ENCODE results near the gene TCF7L1. TPM values are rescaled to one million over a fixed set of nuclear protein-coding genes. Genes with fewer than 3 reads are reported as not detected.
"Not testable (repeated sequence)": the region's sequence is repeated elsewhere in the genome, so short reads cannot be mapped to it uniquely, and the experiment has no call there.

TCF7L1 gene
- total RNA-seq, 1 donor from 2014 or later: 3.5 TPM

DNA sequence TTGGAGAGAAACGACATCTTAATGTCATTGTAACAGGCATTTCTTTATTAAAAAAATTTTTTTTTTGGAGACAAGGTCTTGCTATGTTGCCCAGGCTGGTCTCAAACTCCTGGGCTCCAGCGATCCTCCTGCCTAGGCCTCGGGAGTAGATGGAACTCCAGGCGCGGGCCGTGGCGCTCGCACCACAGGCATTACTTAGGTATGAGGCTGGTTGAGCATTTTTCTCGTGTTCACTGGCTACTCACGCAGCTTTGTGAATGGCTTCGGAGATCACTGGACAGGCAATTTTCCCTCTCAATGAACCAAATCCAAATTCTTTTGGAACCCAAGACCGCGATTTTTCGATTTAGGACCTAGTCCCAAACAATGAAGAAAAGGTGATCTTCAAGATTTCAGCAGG, 795 bp upstream of the TCF7L1 start:
- DNase-seq (ENCODE audit: low read depth, low spot score): no peak

DNA sequence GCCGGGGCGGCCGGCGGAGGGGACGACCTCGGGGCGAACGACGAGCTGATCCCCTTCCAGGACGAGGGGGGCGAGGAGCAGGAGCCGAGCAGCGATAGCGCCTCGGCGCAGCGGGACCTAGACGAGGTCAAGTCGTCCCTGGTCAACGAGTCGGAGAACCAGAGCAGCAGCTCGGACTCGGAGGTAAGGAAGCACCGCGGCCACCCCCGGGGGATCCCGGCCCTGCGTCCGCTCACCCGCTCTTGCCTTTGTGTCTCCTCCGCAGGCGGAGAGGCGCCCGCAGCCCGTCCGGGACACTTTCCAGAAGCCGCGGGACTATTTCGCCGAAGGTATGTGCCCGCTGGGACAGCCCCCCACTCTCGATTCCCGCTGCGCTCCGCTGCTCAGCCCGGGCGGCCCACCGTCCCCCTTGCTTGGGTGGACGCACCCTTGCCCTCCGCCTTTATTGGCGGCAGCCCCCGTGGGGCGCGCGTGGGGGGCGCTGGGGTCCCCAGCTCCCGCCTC, 611 bp downstream of the TCF7L1 start:
- no peak for DNase-seq (ENCODE audit: low read depth, low spot score)

DNA sequence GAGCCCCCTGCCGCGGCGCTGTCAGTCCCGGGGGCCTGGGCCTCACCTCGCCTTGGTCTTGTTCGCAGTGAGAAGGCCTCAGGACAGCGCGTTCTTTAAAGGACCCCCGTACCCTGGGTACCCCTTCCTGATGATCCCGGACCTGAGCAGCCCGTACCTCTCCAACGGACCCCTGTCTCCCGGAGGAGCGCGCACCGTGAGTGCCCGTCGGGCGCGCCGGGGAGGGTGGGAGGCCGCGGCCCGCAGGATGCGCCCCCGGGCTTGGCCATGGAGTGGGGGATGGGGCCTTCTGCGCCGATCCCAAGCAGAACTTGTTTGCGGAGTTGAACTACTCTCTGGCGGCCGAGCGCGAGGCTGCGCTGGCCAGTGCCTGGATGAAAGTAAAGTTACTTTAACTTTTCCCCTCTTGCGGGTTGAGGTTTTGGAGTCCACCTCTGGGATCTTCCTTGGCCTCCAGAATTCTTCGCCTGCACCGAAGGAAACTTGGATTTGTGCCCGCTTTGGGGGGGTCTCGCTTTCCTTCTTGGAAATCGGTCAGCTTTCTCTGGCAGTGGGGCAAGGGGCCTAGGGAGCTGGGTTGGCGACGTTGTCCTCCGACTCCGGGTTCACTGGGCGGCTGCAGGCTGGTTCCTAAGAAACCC, 1.2 kb downstream of the TCF7L1 start:
- DNase-seq (ENCODE audit: low read depth, low spot score): no peak

DNA sequence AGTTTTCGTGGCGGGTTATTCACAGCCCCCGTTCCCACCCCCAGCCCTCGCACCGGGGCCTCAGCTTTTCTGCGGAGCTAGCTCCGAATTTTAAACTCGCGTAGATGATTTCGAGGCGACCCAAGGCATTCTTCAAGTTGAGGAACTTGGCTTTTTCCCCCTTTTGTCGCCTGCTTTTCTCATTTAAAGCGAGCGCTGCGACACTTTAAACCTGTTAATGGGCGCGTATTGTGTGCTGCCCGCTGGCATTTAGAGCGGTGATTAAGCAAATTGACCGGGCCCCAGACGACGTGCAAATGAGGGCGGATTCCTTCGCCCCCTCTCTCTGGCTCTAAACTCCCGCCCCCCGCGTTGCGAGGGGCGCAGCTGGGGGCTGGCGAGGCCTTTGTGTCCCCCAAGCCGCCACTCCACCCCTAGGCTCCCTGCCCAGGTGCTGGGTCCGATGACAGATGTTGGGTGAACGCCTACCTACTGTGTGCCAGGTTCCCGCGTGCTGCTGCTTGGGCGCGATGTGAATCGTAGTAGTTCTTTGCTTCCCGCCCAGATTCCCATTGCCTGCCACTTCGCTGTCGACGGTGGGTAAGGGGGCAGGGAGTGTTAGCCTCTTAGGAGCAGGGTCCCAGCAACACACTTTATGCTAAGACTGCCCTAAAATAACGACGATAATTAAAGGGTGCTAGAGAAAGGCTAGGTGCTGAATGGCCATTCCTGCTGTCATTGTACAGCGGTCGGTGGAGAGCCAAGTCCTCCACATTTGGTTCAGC, 1.9 kb downstream of the TCF7L1 start:
- no peak for DNase-seq (ENCODE audit: low read depth, low spot score)

DNA sequence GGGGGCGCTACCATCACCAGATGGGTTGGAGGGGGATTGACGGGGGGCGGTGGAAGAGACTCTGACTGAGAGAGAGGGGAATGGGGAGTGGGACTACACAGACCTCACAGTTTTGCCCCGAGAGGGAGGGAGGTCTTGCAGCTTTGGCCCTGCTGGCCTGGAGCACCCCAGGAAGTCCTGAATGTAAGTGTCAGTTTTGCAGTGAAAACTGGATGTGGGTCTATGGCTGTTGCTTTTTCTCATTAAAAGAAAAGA, 2.4 kb downstream of the TCF7L1 start:
- DNase-seq (ENCODE audit: low read depth, low spot score): no peak

DNA sequence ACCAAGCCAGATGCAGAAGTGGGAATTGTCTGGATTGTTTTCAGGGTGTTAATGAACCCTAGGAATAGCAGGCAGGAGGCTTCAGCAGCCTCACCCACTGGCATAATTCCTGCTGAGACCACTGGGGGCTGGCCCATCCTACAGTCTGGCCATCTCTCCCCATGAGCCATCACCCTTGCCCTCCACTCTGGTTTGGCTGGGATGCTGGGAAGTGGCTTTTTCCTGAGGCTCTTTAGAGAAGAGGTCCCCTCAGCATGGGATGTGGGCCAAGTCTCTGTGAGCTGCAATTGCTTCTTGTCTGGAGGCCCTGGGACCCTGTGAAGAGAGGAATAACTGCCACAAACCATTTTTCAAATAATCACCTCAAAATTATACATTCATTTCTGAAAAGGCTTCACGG, 4.0 kb downstream of the TCF7L1 start:
- DNase-seq (ENCODE audit: low read depth, low spot score): no peak

DNA sequence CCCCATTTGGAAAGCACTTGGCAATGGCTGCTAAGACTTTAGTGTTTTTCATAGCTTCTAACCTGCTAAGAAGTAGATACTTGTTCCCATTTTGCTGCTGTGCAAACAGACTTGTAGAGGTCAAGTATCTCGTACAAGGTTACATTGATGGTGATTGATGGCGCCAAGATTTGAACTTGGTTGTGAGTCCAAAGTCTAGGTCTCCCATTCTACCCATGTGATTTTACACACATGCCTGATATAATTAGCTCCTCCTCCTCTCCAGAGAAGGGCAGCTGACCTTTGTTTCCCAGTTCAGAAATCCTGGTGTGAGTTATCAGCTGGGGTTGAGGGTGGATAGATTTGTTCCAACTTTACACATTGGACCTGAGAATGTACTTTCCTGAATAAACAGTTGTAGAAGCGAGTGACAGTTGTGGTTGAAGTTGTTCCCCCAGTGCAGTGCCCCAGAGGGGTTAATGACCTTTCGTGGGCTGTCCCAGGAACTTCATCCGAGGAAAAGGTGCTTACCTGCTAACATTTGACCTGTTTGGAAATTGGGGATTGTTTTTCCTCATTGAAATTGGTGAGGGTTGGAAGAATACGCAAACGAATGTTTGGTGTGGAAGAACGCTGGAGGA, 10.4 kb downstream of the TCF7L1 start:
- no peak for DNase-seq (ENCODE audit: low read depth, low spot score)

DNA sequence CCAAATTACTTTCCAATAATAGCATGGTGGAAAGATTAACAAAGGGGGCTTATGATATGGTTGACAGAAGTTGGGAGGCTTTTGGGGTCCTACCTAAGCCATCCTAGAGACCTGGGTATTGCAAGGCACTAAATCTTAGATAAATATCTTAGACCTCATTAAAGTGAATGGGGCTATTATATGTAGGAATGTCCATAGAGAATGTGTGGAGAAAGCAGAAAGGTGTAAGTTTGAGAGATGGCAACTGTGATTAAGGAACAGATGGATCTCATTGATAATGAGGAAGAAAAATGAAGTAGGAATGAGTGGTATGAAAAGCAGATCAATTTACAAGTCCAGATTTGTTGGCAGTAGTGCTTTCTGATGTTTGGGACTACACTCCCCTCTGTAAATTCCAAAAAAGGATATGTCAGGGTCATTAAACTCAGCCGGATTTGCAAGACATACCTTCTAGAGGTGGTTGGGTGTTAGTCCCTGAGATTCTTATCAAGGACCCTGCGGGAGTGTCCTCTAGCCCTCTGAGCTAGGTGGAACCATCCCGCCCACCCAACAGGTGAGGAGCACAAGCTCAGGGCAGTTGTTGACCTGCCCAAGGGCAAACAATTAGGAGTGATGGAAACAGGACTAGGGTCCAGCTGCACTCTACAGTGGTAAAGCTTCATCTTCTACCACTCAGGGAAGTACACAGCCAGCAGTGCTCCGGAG, 12.1 kb downstream of the TCF7L1 start:
- no peak for DNase-seq (ENCODE audit: low read depth, low spot score)

DNA sequence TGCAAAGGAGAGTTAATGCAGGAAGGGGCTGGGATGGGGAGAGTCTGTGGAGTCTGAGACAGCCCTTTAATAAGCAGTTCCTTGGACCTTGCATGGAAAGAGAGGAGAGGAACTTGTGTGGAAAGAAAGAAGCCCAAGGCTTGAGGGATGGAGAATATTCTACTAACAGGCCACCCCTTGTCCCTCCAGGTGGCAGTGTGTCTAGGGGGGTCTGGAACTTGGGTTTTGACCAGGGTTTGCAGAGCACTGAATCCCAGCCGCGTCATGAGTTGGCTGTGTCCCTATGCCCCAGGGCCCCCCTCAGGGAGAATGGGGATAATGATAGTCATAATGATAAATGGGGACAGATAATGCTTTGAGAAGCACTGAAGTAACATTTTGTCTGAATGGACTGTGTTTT, 15.0 kb downstream of the TCF7L1 start:
- DNase-seq (ENCODE audit: low read depth, low spot score): no peak

DNA sequence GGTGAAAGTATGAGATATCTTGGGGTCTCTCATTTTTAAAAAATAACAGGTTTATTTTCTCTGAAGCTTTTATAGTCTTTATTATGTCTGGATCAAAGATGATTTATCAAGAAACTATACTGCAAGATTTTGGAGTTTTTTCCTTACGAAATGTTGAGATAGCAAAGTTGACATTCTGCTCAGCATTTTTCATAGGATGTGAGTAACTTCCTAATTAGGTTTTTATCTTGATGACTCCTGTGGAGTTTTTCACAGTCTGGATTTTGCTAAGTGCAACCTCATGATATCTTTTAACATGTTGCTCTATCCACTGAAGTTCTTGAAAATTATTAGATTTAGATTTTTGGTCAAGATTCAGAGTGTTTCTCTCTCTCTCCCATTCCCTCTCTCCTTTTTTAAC, 17.8 kb downstream of the TCF7L1 start:
- no peak for DNase-seq (ENCODE audit: low read depth, low spot score)

DNA sequence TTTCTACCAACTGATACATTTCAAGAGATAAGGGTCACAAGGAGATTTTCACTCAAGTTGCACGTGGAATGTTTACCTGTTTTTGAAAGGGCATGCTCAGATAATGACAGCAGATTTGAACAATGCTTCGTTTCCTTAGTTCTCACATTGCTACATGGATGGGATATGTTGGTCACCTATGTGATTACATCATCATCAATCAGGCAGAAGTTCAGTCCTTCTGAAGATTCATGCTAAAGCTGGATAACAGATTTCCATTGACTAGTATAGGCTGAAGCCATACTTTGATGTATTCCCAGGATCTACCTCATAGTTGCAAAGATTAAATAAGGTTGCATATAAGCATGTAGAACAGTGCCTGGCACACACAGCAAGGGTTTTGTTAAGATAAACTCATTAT, 19.7 kb downstream of the TCF7L1 start:
- no peak for DNase-seq (ENCODE audit: low read depth, low spot score)

DNA sequence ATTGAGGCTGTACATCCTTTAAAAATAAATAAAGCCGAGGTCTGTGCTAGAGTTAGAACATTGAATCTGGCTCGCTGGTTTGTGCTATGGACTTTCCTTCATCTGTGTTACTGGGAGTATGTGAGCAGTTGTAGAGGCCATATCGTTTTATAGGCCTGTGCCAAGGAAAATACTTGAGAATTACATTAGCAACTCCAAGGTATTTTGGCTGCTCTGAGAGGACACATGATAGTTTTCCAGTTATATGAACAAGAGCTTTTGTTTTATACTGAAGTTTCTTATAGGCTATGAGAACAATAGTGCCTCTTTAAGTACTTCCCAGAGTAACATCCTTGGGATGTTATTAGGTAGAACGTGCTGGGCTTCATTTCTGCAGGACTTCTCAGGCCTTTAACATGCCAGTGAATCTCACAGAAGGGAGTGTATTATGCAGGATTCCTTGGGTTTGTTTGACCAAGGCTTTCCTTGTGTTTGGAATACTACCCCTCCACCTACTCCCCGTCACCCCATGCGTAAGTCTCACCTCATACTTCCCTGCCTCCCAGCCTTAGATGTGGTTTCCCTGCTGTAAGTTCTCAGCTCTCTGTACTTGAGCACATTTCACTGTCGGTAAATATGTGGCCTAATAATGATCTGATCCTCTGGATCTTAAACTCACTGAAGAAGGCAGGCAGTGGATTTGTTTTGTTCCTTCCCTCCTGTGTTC, 21.0 kb downstream of the TCF7L1 start:
- DNase-seq (ENCODE audit: low read depth, low spot score): no peak

DNA sequence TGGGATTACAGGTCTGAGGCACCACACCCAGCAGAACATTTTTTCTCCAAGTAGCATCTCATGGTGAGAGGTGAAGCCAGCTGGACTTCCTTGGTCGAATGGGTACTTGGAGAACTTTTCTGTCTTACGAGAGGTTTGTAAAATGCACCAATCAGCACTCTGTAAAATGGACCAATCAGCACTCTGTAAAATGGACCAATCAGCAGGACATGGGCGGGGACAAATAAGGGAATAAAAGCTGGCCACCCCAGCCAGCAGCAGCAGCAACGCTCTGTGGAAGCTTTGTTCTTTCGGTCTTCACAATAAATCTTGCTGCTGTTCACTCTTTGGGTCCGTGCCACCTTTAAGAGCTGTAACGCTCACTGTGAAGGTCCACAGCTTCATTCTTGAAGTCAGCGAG, 21.9 kb downstream of the TCF7L1 start:
- not testable (repeated sequence) for DNase-seq (ENCODE audit: low read depth, low spot score)

DNA sequence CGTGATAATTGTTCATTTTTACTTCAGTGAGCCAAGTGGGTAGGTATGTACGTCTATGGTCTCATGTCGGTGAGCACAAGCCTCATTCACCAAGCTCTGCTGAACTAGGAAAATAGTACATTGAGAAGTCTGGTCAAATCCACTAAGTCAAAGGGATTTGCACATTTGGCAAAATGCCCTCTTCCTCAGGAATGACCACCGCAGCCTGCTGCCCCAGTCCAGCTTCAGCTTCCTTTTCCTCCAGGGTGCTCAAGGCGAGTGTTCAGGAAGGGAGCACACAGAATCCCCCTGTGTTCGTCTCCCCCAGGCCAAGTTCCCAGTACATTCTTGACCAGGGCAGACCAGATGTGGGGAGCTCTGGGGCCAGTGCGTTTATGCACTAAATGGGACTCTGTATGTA, 23.0 kb downstream of the TCF7L1 start:
- no peak for DNase-seq (ENCODE audit: low read depth, low spot score)

DNA sequence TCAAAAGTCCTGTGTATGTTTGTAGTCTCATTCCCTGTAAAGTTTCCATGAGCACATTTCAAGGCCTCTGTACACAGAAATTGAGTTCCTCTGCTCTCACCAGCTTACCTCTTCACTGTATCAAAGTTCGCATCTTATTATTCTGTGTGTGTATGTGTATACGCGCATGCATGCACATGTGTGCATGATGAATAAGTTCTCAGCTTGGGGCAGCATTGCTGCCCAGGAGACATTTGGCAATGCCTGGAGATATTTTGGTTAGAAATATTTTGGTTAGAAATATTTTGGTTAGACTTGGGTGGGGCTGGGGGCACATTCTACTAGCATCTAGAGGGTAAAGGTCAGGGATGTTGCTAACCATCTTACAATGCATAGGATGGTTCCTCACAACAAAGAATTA, 23.4 kb downstream of the TCF7L1 start:
- DNase-seq (ENCODE audit: low read depth, low spot score): no peak

DNA sequence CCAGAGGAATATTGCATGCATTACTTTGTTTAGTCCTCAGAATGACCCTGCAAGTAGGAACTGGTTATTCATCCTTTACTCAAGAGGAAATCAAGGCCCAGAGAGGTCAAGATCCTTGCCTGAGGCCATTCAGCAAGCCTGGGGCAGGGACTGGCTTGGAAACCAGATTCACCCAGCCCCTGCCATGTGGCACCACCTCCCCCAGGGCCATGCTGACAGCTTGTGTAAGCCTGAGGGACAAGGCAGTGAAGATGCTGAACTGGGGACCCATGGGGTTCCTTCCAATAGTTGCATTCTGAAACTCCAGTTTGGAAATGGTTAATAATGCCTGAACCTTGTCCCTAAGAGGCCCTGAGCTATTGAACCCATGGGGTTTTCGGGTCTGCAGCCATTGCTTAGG, 24.2 kb downstream of the TCF7L1 start:
- DNase-seq (ENCODE audit: low read depth, low spot score): no peak

DNA sequence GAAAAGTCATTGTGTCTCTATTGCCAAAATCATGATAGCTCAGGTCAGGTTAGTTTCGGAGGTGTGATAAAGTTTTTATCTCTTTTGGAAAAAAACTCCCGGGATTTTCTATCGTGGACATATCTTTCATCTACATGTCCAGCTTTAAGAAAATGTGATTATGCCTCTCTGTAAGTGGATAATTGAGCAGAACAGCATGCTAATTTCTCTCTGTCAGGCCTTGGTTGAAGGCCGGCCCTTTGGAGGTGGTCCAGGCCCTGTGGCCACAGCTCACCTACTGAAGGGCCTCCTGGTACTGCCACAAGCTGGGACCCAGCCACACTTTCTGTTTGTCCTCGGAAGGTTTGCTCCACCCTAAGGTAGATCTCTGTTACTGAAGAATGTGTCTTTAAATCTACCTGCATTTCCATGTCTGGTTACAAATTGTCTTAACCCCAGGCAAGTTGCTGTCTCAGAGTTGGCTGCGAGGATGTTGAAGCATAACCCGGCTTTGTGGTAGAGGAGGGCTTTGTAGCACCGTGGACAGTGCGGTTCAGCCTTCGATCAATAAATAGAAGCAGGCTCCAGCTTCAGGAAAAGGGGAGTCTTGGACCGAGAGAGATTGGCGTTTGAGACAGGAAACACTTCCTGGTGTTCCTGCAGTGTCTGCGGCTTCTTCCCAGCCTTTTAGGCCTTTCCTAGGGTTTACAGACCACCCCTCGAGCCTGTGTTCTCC, 25.5 kb downstream of the TCF7L1 start:
- DNase-seq (ENCODE audit: low read depth, low spot score): no peak

DNA sequence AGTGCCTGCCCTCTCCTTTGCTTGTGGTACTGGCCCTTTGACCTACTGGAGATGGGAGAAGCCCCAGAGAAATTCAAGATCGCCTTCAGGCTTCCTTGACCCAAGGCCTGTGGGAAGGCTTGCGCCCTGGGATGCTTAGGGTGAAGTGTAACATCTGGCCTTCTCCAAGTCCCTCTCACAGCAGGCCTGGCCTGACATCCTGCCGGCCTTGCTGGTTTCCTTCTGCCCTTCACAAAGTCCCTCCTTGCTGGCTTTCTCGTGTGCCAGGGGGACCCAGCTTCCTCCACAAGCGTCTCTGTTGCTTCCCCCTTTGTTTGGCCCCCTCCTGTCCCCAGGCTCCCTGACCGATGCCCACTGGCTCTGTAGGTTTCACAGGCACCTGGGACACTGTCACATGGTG, 26.4 kb downstream of the TCF7L1 start:
- DNase-seq (ENCODE audit: low read depth, low spot score): no peak

DNA sequence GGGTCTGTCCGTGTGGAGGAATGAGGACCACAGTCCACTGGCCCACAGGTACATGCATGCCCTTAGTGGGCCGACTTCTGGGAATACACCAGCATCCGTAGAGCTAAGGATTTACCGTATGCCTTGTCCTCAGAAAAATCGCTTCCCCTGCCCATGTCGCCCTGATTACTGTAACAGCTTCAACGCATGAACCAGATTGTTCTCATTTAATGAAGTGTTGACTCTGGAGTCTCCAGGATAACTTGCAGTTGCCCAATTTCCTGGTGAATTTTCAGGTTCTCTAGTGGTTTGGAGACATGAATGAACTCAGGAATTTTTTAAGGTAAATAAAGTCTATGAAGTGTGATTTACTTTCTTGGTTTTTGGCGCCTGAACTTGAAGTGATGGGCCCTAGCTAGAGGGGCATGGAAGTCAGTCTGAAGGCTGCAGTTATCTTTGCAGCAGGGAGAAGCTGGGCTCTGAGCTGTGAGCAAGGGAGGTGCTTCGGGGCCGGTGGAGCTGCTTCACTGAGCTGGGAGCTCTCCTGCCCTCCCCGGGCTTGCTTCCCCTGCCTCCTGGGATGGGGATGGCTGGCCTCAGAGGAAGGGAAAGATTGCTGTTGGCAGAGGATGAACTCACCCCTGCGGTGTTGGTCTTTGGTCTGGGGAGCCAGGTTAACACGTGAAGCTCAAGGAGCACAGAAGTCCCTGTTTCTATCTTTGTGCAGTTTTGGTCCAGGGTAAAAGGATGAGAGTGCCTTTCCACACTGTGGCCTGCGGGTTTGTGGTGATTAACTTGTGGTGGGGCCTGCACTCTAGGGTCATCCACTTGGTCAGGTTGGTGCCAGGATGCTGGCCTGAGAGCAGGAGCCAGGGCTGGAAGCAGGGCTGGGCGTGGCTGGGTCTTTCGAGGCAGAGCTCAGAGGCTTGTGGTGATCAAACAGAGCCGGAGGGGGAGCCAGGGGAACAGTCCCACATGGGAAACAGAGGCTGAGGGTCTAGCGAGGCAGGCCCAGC, 28.1 kb downstream of the TCF7L1 start:
- no peak for DNase-seq (ENCODE audit: low read depth, low spot score)

DNA sequence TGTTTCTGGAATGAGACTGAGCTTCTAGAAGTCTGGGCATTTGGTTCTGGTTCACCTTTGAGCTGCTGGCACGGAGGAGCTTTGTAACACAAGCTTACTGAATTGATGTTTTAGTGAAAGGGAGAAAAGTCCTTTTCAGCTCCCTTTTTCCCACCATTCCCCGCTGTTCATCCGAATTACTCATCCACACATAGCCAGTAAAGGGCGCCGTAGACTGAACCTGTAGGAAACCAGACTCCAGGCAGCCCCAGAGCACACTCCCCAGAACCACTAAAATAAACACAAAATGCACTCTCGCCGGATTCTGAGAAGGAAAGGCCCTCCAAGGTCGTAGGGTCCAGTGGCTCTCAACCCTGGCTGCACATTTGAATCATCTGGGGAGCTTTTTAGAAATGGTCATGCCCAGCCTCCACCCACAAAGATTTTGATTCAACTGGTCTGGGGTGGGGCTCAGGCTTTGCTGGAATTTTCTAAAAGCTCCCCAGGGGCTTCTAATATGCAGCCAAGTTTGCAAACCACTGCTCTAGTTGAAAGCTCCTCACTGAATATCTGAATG, 29.6 kb downstream of the TCF7L1 start:
- no peak for DNase-seq (ENCODE audit: low read depth, low spot score)

Measured in pulmonary artery endothelial cell (primary cell).